ENCODE data around the gene TTC29. TPM values are rescaled to one million over a fixed set of nuclear protein-coding genes. Genes with fewer than 3 reads are reported as not detected.
A peak's percentile ranks its signal among the peaks of the same experiment; 100 is the strongest.

Gene TTC29
- not detected for total RNA-seq

DNA sequence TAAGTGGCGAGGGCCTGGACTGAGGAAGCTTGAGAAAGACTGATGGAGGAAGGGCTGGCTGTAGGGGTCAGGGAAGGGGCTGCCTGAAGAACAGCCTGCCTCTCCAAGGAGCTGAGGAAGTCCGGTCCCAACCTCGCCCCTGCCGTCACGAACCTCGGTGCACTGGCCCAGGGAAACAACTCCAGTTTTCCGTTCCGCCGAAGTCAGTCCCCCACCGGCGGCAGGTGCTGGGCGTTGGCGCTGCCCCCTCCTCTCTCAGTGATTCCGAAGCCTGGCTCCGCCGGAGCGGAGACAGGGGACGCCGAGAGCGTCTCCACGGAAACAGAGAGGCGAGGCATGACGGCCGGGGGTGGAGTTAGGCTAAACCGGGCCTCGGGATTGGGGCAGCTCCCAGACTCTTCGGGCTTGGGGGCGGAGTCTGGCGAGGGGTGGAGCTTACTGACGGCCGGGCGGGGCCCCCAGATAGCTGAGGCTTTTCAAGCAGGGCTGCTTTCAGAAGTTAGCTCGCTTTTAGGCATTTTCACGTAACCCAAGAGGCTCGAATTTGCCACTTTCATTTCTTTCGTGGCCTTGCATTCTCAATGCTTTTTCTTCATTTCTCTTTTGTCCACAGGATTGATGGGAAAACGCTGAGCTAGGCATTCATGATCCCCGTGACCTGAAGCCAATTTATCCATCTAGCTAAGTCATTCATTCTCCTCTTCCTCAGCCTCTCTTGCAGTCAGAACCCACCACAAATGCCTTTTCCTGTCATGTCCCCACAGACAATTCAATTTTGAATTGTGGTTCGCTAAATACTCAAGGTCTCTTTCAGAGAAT lies at the start of gene TTC29:
TSS of gene TTC29 (minus strand) at position 309 of the 819 bp plus-strand sequence. CDS start 5,969 bp downstream, outside the sequence.
- Histone ChIP-seq H3K36me3 (no peaks in the 10 kb centered on the region), H3K4me1 (ENCODE audit: control insufficient read depth in 1 of 2, low read depth in 2 of 2) (peaks cover 8 to 13% of the 10 kb centered on the region in 2 donors), H3K4me3 (peak within 1 kb of the TSS; percentile 72), H3K27ac (no peak within 1 kb of the TSS), H3K9me3 (no peaks in the 10 kb centered on the region), H3K27me3 (replicated peaks; ENCODE audit: insufficient read depth) (no peaks in the 10 kb centered on the region)
- TF ChIP-seq CTCF (IDR thresholded peaks at IDR 0.05): no peak
- DNase-seq (ENCODE audit: low spot score) (peak; percentile 65), ATAC-seq (ENCODE audit: insufficient number of reproducible peaks, low FRiP score, low read depth) (peak; percentile 85)

- Histone ChIP-seq H3K36me3 (no peaks in the 10 kb centered on the region), H3K27me3 (replicated peaks; ENCODE audit: insufficient read depth) (no peaks in the 10 kb centered on the region), H3K4me1 (ENCODE audit: control insufficient read depth in 1 of 2, low read depth in 2 of 2) (no peaks in the 10 kb centered on the region), H3K9me3 (no peaks in the 10 kb centered on the region), H3K27ac (no peak overlapping the region), H3K4me3 (no peak overlapping the region)
- no peak for DNase-seq (ENCODE audit: low spot score)
- TF ChIP-seq CTCF (IDR thresholded peaks at IDR 0.05): no peak
- no peak for ATAC-seq (ENCODE audit: insufficient number of reproducible peaks, low FRiP score, low read depth)
These were observed 36.0 kb upstream of the TTC29 start for GRCh38 chr4:146981651-146982050.

DNA sequence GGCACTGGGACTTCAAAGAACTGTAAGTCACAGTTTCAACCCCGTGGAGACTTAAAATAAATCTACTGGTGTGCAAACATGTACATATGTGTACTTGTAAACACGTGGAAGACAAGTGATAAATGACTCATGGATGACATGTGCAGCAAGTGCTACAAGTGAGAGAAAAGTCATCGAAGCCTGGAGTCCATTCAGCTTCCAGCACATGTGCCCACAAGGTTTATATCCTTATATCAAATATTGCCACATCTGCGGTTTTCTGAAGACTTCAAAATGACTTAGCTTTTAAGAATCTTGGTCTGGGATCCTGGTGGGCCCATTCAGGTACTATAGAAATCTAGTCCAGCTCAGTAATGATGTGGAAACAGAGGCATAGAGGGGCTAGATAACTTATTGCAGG lies 33.0 kb upstream of the TTC29 start:
- no peak for ATAC-seq (ENCODE audit: insufficient number of reproducible peaks, low FRiP score, low read depth)
- H3K9me3 ChIP-seq: no peaks in the 10 kb centered on the region

DNA sequence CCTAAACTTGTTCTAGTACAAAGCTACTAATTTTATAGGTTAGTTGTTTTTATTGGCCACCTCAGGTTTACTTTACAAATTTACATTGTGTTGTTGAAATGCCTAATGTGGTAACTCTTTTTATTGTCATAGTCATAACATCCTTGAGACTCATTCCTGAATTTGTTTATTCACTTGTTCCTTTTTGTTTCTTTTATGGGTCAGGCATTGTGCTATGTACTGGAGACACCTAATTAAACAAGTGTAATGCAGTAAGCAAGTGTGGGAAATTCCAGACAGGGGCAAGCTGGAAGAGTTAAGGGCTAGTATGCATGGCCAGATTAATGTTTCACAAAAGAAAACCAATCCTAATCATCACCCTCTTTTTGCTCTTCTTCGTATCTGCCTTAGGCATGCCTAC lies 30.5 kb upstream of the TTC29 start:
- ATAC-seq (ENCODE audit: insufficient number of reproducible peaks, low FRiP score, low read depth): no peak
- no peak for TF ChIP-seq CTCF (IDR thresholded peaks at IDR 0.05)
- no peaks in the 10 kb centered on the region for H3K9me3 ChIP-seq
- no peak overlapping the region for H3K4me3 ChIP-seq
- H3K27ac ChIP-seq: no peak overlapping the region
- DNase-seq (ENCODE audit: low spot score): no peak
- H3K27me3 ChIP-seq (replicated peaks; ENCODE audit: insufficient read depth): no peaks in the 10 kb centered on the region
- H3K36me3 ChIP-seq: no peaks in the 10 kb centered on the region
- H3K4me1 ChIP-seq (ENCODE audit: control insufficient read depth in 1 of 2, low read depth in 2 of 2): no peaks in the 10 kb centered on the region

More for the DNA sequence above, 33.0 kb upstream of the TTC29 start:
- Histone ChIP-seq H3K4me3 (no peak overlapping the region), H3K27me3 (replicated peaks; ENCODE audit: insufficient read depth) (no peaks in the 10 kb centered on the region), H3K4me1 (ENCODE audit: control insufficient read depth in 1 of 2, low read depth in 2 of 2) (no peaks in the 10 kb centered on the region), H3K27ac (no peak overlapping the region), H3K36me3 (no peaks in the 10 kb centered on the region)
- TF ChIP-seq CTCF (IDR thresholded peaks at IDR 0.05): no peak
- no peak for DNase-seq (ENCODE audit: low spot score)

- H3K27me3 ChIP-seq (replicated peaks; ENCODE audit: insufficient read depth): no peaks in the 10 kb centered on the region
- no peaks in the 10 kb centered on the region for H3K4me1 ChIP-seq (ENCODE audit: control insufficient read depth in 1 of 2, low read depth in 2 of 2)
- DNase-seq (ENCODE audit: low spot score): no peak
- TF ChIP-seq CTCF (IDR thresholded peaks at IDR 0.05): no peak
- ATAC-seq (ENCODE audit: insufficient number of reproducible peaks, low FRiP score, low read depth): no peak
- H3K4me3 ChIP-seq: no peak overlapping the region
- H3K36me3 ChIP-seq: no peaks in the 10 kb centered on the region
- no peaks in the 10 kb centered on the region for H3K9me3 ChIP-seq
- no peak overlapping the region for H3K27ac ChIP-seq
These were observed 29.9 kb upstream of the TTC29 start for GRCh38 chr4:146975527-146975926.

Data from thoracic aorta (tissue), 2 donors.